SK-N-SH (cell line): ENCODE results near the gene NACAD. TPM values are rescaled to one million over a fixed set of nuclear protein-coding genes. Genes with fewer than 3 reads are reported as not detected.

Source experiments
- CTCF ChIA-PET: fragments of 300-600, 350-600 bp; formaldehyde crosslinking; extraction: SDS; loops from one replicate; lab custom pipeline; 2021; lab: Yijun Ruan, JAX
- POLR2A ChIA-PET: fragments of 350-600 bp; sonication (Branson Sonifier 250); formaldehyde crosslinking; extraction: SDS; loops from one replicate; lab custom pipeline; 2020; ENCODE audit warnings: antibody characterized with exemption, inconsistent platforms; lab: Yijun Ruan, JAX
- DNase-seq: peaks from one replicate; pipeline ENCODE4 v3.0.0; 2012
- H2AFZ ChIP-seq: fragments of 200-600 bp; sonication (generic); 2 replicates; pipeline ENCODE4 v1.8.1; 2016; ENCODE audit warnings: antibody characterized with exemption, mild to moderate bottlenecking, low read depth
- H3F3A ChIP-seq: fragments of 200-600 bp; sonication (generic); replicated peaks from 2 replicates; pipeline ENCODE3; 2016; ENCODE audit warnings: antibody characterized with exemption, mild to moderate bottlenecking; ENCODE audit not compliant: insufficient read depth
- H3K27ac ChIP-seq, 2 experiments: fragments of 200-500 bp in 1 of 2; fragments of 200-600 bp in 1 of 2; sonication (Bioruptor generic) in 1 of 2; sonication (generic), shearing (Covaris generic) in 1 of 2; 2 replicates each; pipeline versions ENCODE4 v1.5.1 to v1.6.1; 2014 to 2016; ENCODE audit warnings: low read depth in 2 of 2, inconsistent platforms in 1 of 2, low read length in 1 of 2, mild to moderate bottlenecking in 1 of 2, mixed read lengths in 1 of 2
- H3K27me3 ChIP-seq: fragments of 200-600 bp; sonication (generic), shearing (Covaris generic); 2 replicates; pipeline ENCODE4 v1.6.1; 2016; ENCODE audit warnings: mixed run types; ENCODE audit not compliant: insufficient read depth
- H3K36me3 ChIP-seq, 2 experiments: fragments of 200-500 bp in 1 of 2; fragments of 200-600 bp in 1 of 2; sonication (Bioruptor generic) in 1 of 2; sonication (generic) in 1 of 2; replicated peaks in 1 of 2; 2 replicates each; pipeline versions ENCODE3 to v1.5.1; 2014 to 2016; ENCODE audit warnings: low read length in 1 of 2, mild to moderate bottlenecking in 1 of 2; ENCODE audit not compliant: insufficient read depth in 2 of 2, control insufficient read depth in 1 of 2
- H3K4me1 ChIP-seq, 2 experiments: fragments of 200-500 bp in 1 of 2; fragments of 200-600 bp in 1 of 2; sonication (Bioruptor generic) in 1 of 2; sonication (generic), shearing (Covaris generic) in 1 of 2; 2 replicates each; pipeline versions ENCODE4 v1.5.1 to v1.6.1; 2014 to 2016; ENCODE audit warnings: low read depth in 1 of 2, low read length in 1 of 2, mixed run types in 1 of 2; ENCODE audit not compliant: insufficient read depth in 2 of 2, control insufficient read depth in 1 of 2
- H3K4me2 ChIP-seq: fragments of 200-600 bp; sonication (generic), shearing (Covaris generic); 2 replicates; pipeline ENCODE4 v1.6.1; 2017; ENCODE audit warnings: mixed run types
- H3K4me3 ChIP-seq, 2 experiments: fragments of 200-500 bp in 1 of 2; fragments of 200-600 bp in 1 of 2; sonication (Bioruptor generic) in 1 of 2; sonication (generic), shearing (Covaris generic) in 1 of 2; 2 replicates each; pipeline versions ENCODE4 v1.5.1 to v1.8.1; 2014 to 2016; ENCODE audit warnings: low read depth in 2 of 2, inconsistent platforms in 1 of 2, low read length in 1 of 2, mild to moderate bottlenecking in 1 of 2, mixed read lengths in 1 of 2, moderate library complexity in 1 of 2
- H3K79me2 ChIP-seq: fragments of 200-600 bp; sonication (generic); 2 replicates; pipeline ENCODE4 v1.8.1; 2017; ENCODE audit warnings: mild to moderate bottlenecking; ENCODE audit not compliant: insufficient read depth
- H3K9ac ChIP-seq: fragments of 200-600 bp; sonication (generic); 2 replicates; pipeline ENCODE4 v1.6.1; 2017; ENCODE audit warnings: mixed run types
- H3K9me2 ChIP-seq: fragments of 200-600 bp; sonication (generic); 2 replicates; pipeline ENCODE4 v1.6.1; 2017; ENCODE audit warnings: mixed run types
- H3K9me3 ChIP-seq: fragments of 200-600 bp; sonication (generic); 2 replicates; pipeline ENCODE4 v1.6.1; 2017; ENCODE audit warnings: mixed run types, mild to moderate bottlenecking, moderate library complexity
- H4K20me1 ChIP-seq: fragments of 200-600 bp; sonication (generic); 2 replicates; pipeline ENCODE4 v1.6.1; 2017; ENCODE audit warnings: mild to moderate bottlenecking, mixed run types; ENCODE audit not compliant: insufficient read depth
- CHD2 ChIP-seq: fragments of 150-350 bp; IDR thresholded peaks from 2 replicates; pipeline ENCODE4 v1.6.1; 2018; ENCODE audit warnings: low read length; ENCODE audit not compliant: partially characterized antibody
- ELF1 ChIP-seq: IDR thresholded peaks from 2 replicates; pipeline ENCODE4 v1.4.0; 2012
- EZH2phosphoT487 ChIP-seq: fragments of 200-600 bp; sonication (generic); IDR thresholded peaks from 2 replicates; pipeline ENCODE4 v1.6.1; 2017; ENCODE audit warnings: low read depth, mixed run types, mild to moderate bottlenecking, antibody characterized with exemption, moderate library complexity, borderline replicate concordance
- FOXJ3 ChIP-seq: sonication (generic); formaldehyde crosslinking; IDR thresholded peaks from 2 replicates; pipeline ENCODE4 v1.5.1; 2020; ENCODE audit warnings: mild to moderate bottlenecking, missing genetic modification reagents
- GABPA ChIP-seq: IDR thresholded peaks from 2 replicates; pipeline ENCODE4 v1.4.0; 2012; ENCODE audit warnings: low read depth, mild to moderate bottlenecking
- MAX ChIP-seq: IDR thresholded peaks from 2 replicates; pipeline ENCODE4 v1.4.0; 2012; ENCODE audit warnings: low read depth
- MEF2A ChIP-seq: IDR thresholded peaks from 2 replicates; pipeline ENCODE4 v1.4.0; 2012; ENCODE audit warnings: low read depth, borderline replicate concordance
- NRF1 ChIP-seq: IDR thresholded peaks from 2 replicates; pipeline ENCODE4 v1.6.1; 2012; ENCODE audit warnings: low read depth, mild to moderate bottlenecking, low read length
- RAD21 ChIP-seq: IDR thresholded peaks from 2 replicates; pipeline ENCODE4 v1.6.1; 2012; ENCODE audit warnings: mild to moderate bottlenecking, low read length
- RCOR1 ChIP-seq: fragments of 150-350 bp; IDR thresholded peaks from 2 replicates; pipeline ENCODE4 v1.6.1; 2017; ENCODE audit warnings: antibody characterized with exemption, low read length
- REST ChIP-seq: IDR thresholded peaks from 2 replicates; pipeline ENCODE4 v1.6.1; 2012; ENCODE audit warnings: mild to moderate bottlenecking, low read depth, low read length, moderate library complexity
- RFX5 ChIP-seq: IDR thresholded peaks from 2 replicates; pipeline ENCODE4 v1.6.1; 2012; ENCODE audit warnings: mild to moderate bottlenecking, improper control_type of control experiment, low read length
- RXRA ChIP-seq: IDR thresholded peaks from 2 replicates; pipeline ENCODE4 v1.4.0; 2012; ENCODE audit warnings: low read depth, mild to moderate bottlenecking, borderline replicate concordance
- SIN3A ChIP-seq: IDR thresholded peaks from 2 replicates; pipeline ENCODE4 v1.6.1; 2012; ENCODE audit warnings: low read depth, mild to moderate bottlenecking, low read length, moderate library complexity, borderline replicate concordance
- TAF1 ChIP-seq: IDR thresholded peaks from 2 replicates; pipeline ENCODE4 v1.6.1; 2012; ENCODE audit warnings: low read depth, mild to moderate bottlenecking, low read length, moderate library complexity, borderline replicate concordance
- TCF12 ChIP-seq: IDR thresholded peaks from 2 replicates; pipeline ENCODE4 v1.4.0; 2012
- USF2 ChIP-seq: fragments of 150-350 bp; IDR thresholded peaks from 2 replicates; pipeline ENCODE4 v1.6.1; 2017; ENCODE audit warnings: antibody characterized with exemption, low read length, low read depth, borderline replicate concordance
- YY1 ChIP-seq: IDR thresholded peaks from 2 replicates; pipeline ENCODE4 v1.4.0; 2012; ENCODE audit warnings: low read depth, mild to moderate bottlenecking
- WGBS: methylation state at CpG from one replicate; pipeline ENCODE4 v1.1.6; 2017; ENCODE audit warnings: low lambda C conversion rate; 5-methylcytosine and 5-hydroxymethylcytosine counted together
- polyA plus RNA-seq, 3 experiments: library from polyadenylated mRNA; depleted of rRNA; stranded (reverse); fragments of >200 nt; gene quantifications; 2 replicates each; pipeline ENCODE4 v1.2.3, GENCODE V29; 2012
- TF ChIP-seq, protein P1 (sequence below): fragments of 150-350 bp; IDR thresholded peaks from 2 replicates; pipeline ENCODE4 v1.6.1; 2016; ENCODE audit warnings: mild to moderate bottlenecking, low read depth, low read length
- TF ChIP-seq, protein P2 (sequence below): IDR thresholded peaks from 2 replicates; pipeline ENCODE4 v1.4.0; 2012; ENCODE audit warnings: low read depth, borderline replicate concordance

Gene NACAD
- polyA plus RNA-seq, 1 of the 3 experiments (the other 2 are of a cell fraction), result 2.8 TPM

GRCh38 chr7:45085619-45086200 is 3.1 kb downstream of the NACAD start:
- no peak overlapping the region for H3K9ac ChIP-seq
- H3K27ac ChIP-seq, result peak overlapping the region in 1 of 2 experiments; percentile 11; a peak in 1 of 4 replicates
- H3F3A ChIP-seq, result no peaks in the 10 kb centered on the region
- no peaks in the 10 kb centered on the region for H3K9me3 ChIP-seq
- H3K4me1 ChIP-seq, result peaks cover 0 to 35% of the 10 kb centered on the region in 2 experiments; a peak in 1 of 4 replicates
- no peak overlapping the region for H3K4me2 ChIP-seq
- no peak overlapping the region for H3K4me3 ChIP-seq
- H3K79me2 ChIP-seq, result peaks cover 20% of the 10 kb centered on the region; the same call in 1 of the 2 replicates
- POLR2A ChIA-PET, result interaction anchor here (1.6 kb wide), 1 partner anchor 100 kb away, joined by 3 read pairs; no protein-coding TSS in a partner anchor
- WGBS, result 93% methylated on average over 11 of the region's 23 CpGs
- H3K36me3 ChIP-seq, result peaks cover 0 to 34% of the 10 kb centered on the region in 2 experiments
- TF ChIP-seq USF2 (no peak), REST (no peak), RXRA (no peak), RAD21 (no peak), SIN3A (no peak), RFX5 (no peak), MEF2A (no peak), NRF1 (no peak), FOXJ3 (no peak), YY1 (no peak), CHD2 (no peak), TCF12 (no peak), GABPA (no peak), TAF1 (no peak), MAX (no peak), ELF1 (no peak), EZH2phosphoT487 (no peak), RCOR1 (no peak)
- TF ChIP-seq, protein P1, sequence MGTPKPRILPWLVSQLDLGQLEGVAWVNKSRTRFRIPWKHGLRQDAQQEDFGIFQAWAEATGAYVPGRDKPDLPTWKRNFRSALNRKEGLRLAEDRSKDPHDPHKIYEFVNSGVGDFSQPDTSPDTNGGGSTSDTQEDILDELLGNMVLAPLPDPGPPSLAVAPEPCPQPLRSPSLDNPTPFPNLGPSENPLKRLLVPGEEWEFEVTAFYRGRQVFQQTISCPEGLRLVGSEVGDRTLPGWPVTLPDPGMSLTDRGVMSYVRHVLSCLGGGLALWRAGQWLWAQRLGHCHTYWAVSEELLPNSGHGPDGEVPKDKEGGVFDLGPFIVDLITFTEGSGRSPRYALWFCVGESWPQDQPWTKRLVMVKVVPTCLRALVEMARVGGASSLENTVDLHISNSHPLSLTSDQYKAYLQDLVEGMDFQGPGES, result no peak
- TF ChIP-seq, protein P2, sequence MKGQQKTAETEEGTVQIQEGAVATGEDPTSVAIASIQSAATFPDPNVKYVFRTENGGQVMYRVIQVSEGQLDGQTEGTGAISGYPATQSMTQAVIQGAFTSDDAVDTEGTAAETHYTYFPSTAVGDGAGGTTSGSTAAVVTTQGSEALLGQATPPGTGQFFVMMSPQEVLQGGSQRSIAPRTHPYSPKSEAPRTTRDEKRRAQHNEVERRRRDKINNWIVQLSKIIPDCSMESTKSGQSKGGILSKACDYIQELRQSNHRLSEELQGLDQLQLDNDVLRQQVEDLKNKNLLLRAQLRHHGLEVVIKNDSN, result no peak
- no peaks in the 10 kb centered on the region for H3K27me3 ChIP-seq
- no peaks in the 10 kb centered on the region; the same call in 1 of the 2 replicates for H4K20me1 ChIP-seq
- DNase-seq, result no peak
- no peak overlapping the region for H2AFZ ChIP-seq
- CTCF ChIA-PET, result interaction anchor here (0.9 to 1.2 kb wide), 2 partner anchors 26 to 112 kb away, joined by 3 read pairs; no protein-coding TSS in a partner anchor
- H3K9me2 ChIP-seq, result no peaks in the 10 kb centered on the region
